Measurements from ENCODE around the gene SLC16A3. TPM values are rescaled to one million over a fixed set of nuclear protein-coding genes. Genes with fewer than 3 reads are reported as not detected.

SLC16A3 gene
- polyA plus RNA-seq, 1 donor (not counting 4 experiments of a cell fraction or from before 2014, with no cell fraction given): 35.7 TPM

DNA sequence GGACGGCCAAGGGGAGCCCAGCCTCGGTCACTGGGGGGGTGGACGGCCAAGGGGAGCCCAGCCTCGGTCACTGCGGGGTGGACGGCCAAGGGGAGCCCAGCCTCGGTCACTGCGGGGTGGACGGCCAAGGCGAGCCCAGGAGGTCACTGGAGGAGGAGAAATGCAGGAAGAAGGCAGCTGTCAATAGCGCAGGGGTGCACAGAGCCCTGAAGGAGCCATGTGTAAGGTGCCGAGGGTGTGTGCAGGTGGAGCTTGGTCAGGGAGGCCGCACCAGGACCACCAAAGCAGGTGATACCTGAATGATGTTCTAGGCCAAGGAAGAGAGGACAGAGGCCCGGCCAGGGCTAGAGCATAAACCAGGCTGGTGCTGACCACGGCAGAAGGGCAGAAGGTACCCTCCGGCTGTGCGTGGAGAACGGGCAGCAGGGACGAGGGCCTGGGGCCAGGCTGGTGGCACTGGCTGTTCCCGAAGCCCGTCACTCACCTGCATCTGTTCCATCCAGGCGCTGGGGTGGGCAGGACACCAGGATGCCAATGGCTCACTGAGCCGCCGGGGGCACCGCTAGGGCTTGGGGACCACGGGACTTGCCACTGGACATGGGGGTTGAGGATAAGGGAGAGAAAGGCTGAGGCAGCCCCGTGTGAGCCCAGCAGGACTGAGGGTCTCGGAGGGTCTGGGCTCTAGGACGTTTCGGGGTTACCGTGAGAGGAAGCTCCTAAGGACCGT, 10.3 kb upstream of the SLC16A3 start:
- Histone ChIP-seq H3K27ac (ENCODE audit: control insufficient read depth, insufficient read depth, low read length) (no peak overlapping the region), H3K9me1 (ENCODE audit: control insufficient read depth, extremely low read depth, insufficient read depth, low read length) (no peaks in the 10 kb centered on the region), H3K36me3 (ENCODE audit: control insufficient read depth in 2 of 2, extremely low read depth in 1 of 2, insufficient read depth in 2 of 2, low read length in 2 of 2) (no peaks in the 10 kb centered on the region), H3K4me3 (ENCODE audit: control insufficient read depth in 2 of 3, extremely low read depth in 1 of 3, insufficient read depth in 2 of 3, low read depth in 1 of 3, low read length in 3 of 3) (no peak overlapping the region), H2AFZ (ENCODE audit: control insufficient read depth, low read length) (no peak overlapping the region), H3K79me2 (ENCODE audit: control insufficient read depth, insufficient read depth, low read length) (no peaks in the 10 kb centered on the region), H3K4me2 (ENCODE audit: control insufficient read depth, extremely low read depth, insufficient read depth, low read depth, low read length) (no peak overlapping the region), H3K4me1 (ENCODE audit: control insufficient read depth, extremely low read depth, insufficient read depth, low read length) (peaks cover 31% of the 10 kb centered on the region), H3K9me3 (ENCODE audit: control insufficient read depth, low read depth, low read length) (no peaks in the 10 kb centered on the region), H3K9ac (ENCODE audit: control insufficient read depth, extremely low read depth, insufficient read depth, low read length) (no peak overlapping the region), H3K27me3 (ENCODE audit: control insufficient read depth, extremely low read depth, insufficient read depth, low read length) (no peaks in the 10 kb centered on the region), H4K20me1 (ENCODE audit: control insufficient read depth, extremely low read depth, insufficient read depth, low read length) (no peaks in the 10 kb centered on the region)
- DNase-seq (ENCODE audit: low read depth, low spot score): no peak
- FAIRE-seq: no peak
- TF ChIP-seq EZH2 (IDR thresholded peaks at IDR 0.05; ENCODE audit: low read length): no peak
- TF ChIP-seq, protein P1, sequence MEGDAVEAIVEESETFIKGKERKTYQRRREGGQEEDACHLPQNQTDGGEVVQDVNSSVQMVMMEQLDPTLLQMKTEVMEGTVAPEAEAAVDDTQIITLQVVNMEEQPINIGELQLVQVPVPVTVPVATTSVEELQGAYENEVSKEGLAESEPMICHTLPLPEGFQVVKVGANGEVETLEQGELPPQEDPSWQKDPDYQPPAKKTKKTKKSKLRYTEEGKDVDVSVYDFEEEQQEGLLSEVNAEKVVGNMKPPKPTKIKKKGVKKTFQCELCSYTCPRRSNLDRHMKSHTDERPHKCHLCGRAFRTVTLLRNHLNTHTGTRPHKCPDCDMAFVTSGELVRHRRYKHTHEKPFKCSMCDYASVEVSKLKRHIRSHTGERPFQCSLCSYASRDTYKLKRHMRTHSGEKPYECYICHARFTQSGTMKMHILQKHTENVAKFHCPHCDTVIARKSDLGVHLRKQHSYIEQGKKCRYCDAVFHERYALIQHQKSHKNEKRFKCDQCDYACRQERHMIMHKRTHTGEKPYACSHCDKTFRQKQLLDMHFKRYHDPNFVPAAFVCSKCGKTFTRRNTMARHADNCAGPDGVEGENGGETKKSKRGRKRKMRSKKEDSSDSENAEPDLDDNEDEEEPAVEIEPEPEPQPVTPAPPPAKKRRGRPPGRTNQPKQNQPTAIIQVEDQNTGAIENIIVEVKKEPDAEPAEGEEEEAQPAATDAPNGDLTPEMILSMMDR (optimal IDR thresholded peaks at IDR 0.05 in 1 of 3, IDR thresholded peaks at IDR 0.05 in 1 of 3, conservative IDR thresholded peaks at IDR 0.05 in 1 of 3; ENCODE audit: extremely low read depth in 1 of 3, insufficient read depth in 2 of 3, low read length in 3 of 3): no peak
- dilution Hi-C loops (cut with MboI; ENCODE audit: extremely low pct_ligation_motif_present, low sequenced_read_pairs): no loop called here

DNA sequence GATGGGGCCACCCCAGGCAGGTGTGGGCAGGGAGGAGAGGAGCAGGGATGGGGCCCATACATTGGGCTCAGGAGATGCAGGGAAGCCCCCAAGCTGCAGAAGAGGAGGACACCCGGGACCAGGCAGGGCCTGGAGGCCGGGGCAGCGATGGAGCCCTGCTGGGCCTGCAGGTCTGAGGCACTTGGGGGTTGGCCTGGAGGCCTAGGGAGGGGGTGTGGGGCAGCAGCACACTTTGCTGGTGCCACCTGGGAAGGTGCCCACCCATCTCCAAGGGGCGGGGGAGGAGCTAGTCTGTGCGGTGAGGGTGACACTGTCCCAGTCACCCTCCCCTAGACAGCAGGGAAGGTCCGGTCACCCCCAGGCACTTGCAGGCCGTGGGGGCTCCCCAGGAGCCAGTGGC, 9.8 kb upstream of the SLC16A3 start:
- no peak overlapping the region for H3K4me2 ChIP-seq (ENCODE audit: control insufficient read depth, extremely low read depth, insufficient read depth, low read depth, low read length)
- TF ChIP-seq EZH2 (IDR thresholded peaks at IDR 0.05; ENCODE audit: low read length): no peak
- TF ChIP-seq, protein P1 (optimal IDR thresholded peaks at IDR 0.05 in 1 of 3, IDR thresholded peaks at IDR 0.05 in 1 of 3, conservative IDR thresholded peaks at IDR 0.05 in 1 of 3; ENCODE audit: extremely low read depth in 1 of 3, insufficient read depth in 2 of 3, low read length in 3 of 3): no peak
- H3K4me3 ChIP-seq (ENCODE audit: control insufficient read depth in 2 of 3, extremely low read depth in 1 of 3, insufficient read depth in 2 of 3, low read depth in 1 of 3, low read length in 3 of 3): no peak overlapping the region
- FAIRE-seq (no peak), DNase-seq (ENCODE audit: low read depth, low spot score) (no peak)
- H3K27ac ChIP-seq (ENCODE audit: control insufficient read depth, insufficient read depth, low read length): no peak overlapping the region
- dilution Hi-C loops (cut with MboI; ENCODE audit: extremely low pct_ligation_motif_present, low sequenced_read_pairs): no loop called here
- H3K9me3 ChIP-seq (ENCODE audit: control insufficient read depth, low read depth, low read length): no peaks in the 10 kb centered on the region
- no peaks in the 10 kb centered on the region for H3K36me3 ChIP-seq (ENCODE audit: control insufficient read depth in 2 of 2, extremely low read depth in 1 of 2, insufficient read depth in 2 of 2, low read length in 2 of 2)
- no peak overlapping the region for H2AFZ ChIP-seq (ENCODE audit: control insufficient read depth, low read length)
- H3K4me1 ChIP-seq (ENCODE audit: control insufficient read depth, extremely low read depth, insufficient read depth, low read length): peaks cover 30% of the 10 kb centered on the region
- no peak overlapping the region for H3K9ac ChIP-seq (ENCODE audit: control insufficient read depth, extremely low read depth, insufficient read depth, low read length)
- no peaks in the 10 kb centered on the region for H3K27me3 ChIP-seq (ENCODE audit: control insufficient read depth, extremely low read depth, insufficient read depth, low read length)
- H4K20me1 ChIP-seq (ENCODE audit: control insufficient read depth, extremely low read depth, insufficient read depth, low read length): no peaks in the 10 kb centered on the region
- H3K9me1 ChIP-seq (ENCODE audit: control insufficient read depth, extremely low read depth, insufficient read depth, low read length): no peaks in the 10 kb centered on the region
- no peaks in the 10 kb centered on the region for H3K79me2 ChIP-seq (ENCODE audit: control insufficient read depth, insufficient read depth, low read length)

Data from keratinocyte (primary cell).